Measurements from ENCODE around the gene CSRP1.

DNA sequence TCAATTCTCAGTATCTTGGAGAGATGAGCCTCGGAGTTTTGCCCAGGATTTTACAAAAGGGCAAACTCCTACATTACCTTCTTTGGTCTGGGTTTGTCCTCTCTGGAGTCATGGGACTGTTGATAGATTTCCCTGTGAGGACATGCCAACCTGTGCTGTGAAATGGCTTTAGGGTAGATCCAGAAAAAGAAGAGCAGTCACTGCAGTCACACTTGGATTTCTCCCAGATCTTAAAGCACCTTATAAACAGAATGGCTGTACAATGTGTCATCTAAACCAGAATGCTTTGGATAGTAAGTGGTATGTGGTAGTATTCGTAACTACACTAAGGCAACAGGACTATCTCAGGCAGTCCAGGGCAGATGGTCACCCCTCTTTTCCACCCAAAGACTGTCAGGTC lies 1.9 kb upstream of the CSRP1 start:
- TF ChIP-seq, protein P1, sequence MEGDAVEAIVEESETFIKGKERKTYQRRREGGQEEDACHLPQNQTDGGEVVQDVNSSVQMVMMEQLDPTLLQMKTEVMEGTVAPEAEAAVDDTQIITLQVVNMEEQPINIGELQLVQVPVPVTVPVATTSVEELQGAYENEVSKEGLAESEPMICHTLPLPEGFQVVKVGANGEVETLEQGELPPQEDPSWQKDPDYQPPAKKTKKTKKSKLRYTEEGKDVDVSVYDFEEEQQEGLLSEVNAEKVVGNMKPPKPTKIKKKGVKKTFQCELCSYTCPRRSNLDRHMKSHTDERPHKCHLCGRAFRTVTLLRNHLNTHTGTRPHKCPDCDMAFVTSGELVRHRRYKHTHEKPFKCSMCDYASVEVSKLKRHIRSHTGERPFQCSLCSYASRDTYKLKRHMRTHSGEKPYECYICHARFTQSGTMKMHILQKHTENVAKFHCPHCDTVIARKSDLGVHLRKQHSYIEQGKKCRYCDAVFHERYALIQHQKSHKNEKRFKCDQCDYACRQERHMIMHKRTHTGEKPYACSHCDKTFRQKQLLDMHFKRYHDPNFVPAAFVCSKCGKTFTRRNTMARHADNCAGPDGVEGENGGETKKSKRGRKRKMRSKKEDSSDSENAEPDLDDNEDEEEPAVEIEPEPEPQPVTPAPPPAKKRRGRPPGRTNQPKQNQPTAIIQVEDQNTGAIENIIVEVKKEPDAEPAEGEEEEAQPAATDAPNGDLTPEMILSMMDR (IDR thresholded peaks at IDR 0.05; ENCODE audit: insufficient read depth, low read length, poor library complexity, severe bottlenecking): no peak
- TF ChIP-seq EZH2phosphoT487 (conservative IDR thresholded peaks at IDR 0.05; ENCODE audit: low read length): no peak
